Measurements from ENCODE around the gene OGDH. TPM values are rescaled to one million over a fixed set of nuclear protein-coding genes. Genes with fewer than 3 reads are reported as not detected.

The OGDH gene
- total and polyA plus RNA-seq, 2 of the 13 experiments (the other 11 are each of a cell fraction or from before 2014, with no cell fraction given) = 17.4 to 25.4 TPM

DNA sequence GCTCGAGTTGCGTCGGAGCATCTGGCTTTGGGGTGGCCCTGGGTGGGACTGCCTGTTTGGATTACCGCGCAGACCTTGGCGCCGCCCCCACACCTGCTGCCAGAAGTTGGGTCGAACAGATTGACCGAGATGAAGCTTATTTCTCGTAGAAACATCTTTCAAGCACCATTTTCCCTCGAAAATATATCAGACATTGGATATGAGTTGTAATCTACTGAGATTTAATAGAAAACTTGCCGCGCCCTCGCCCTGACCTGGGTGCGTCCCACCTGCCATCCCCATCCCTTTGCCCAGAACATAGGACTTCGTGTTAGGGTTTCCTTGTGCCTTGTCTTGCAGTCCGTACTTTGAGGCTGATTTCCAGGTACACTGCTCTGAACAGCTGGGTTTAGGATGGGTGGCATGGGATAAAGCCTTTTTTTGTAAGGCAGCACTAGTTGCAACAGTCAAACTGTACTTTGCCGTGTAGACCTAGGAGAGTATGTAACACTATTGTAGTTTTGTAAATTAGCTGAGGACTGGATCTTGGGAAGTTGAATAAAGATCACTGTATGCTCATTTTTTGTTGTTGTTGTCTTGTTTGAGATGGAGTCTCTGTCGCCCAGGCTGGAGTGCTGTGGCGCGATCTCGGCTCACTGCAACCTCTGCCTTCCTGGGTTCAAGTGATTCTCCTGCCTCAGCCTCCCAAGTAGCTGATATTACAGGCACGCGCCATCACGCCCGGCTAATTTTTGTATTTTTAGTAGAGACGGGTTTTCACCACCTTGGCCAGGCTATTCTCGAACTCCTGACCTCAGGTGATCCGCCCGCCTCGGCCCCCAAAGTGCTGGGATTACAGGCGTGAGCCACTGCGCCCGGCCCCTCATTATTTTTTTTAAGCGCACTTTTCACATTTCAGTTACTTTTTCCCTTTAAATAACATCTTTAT, 978 bp downstream of the OGDH start (continued):
- TF ChIP-seq ZNF883 (CRISPR knock-in tag; IDR thresholded peaks at IDR 0.05; ENCODE audit: not compliant biosample characterization) = peak; percentile 10
- TF ChIP-seq, protein P1, sequence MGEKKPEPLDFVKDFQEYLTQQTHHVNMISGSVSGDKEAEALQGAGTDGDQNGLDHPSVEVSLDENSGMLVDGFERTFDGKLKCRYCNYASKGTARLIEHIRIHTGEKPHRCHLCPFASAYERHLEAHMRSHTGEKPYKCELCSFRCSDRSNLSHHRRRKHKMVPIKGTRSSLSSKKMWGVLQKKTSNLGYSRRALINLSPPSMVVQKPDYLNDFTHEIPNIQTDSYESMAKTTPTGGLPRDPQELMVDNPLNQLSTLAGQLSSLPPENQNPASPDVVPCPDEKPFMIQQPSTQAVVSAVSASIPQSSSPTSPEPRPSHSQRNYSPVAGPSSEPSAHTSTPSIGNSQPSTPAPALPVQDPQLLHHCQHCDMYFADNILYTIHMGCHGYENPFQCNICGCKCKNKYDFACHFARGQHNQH (CRISPR knock-in tag; IDR thresholded peaks at IDR 0.05) = no peak
- 0 out of 2 replicates have a peak, but pooled peaks have one; percentile 57 for TF ChIP-seq ZFYVE20 (CRISPR knock-in tag; IDR thresholded peaks at IDR 0.05; ENCODE audit: borderline replicate concordance, low read depth)
- TF ChIP-seq HES4 (CRISPR knock-in tag; IDR thresholded peaks at IDR 0.05; ENCODE audit: borderline replicate concordance) = 0 out of 2 replicates have a peak, but pooled peaks have one; percentile 5
- no peak for TF ChIP-seq ZNF446 (CRISPR knock-in tag; IDR thresholded peaks at IDR 0.05)
- TF ChIP-seq, protein P2, sequence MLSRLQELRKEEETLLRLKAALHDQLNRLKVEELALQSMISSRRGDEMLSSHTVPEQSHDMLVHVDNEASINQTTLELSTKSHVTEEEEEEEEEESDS (CRISPR knock-in tag; IDR thresholded peaks at IDR 0.05; ENCODE audit: borderline replicate concordance) = no peak; the same call in 1 of the 2 replicates
- 0 out of 2 replicates have a peak, but pooled peaks have one; percentile 7 for TF ChIP-seq HNF4A (CRISPR knock-in tag; IDR thresholded peaks at IDR 0.05)
- no peak for TF ChIP-seq CREB1 (IDR thresholded peaks at IDR 0.05)
- TF ChIP-seq CREB1 (CRISPR knock-in tag; IDR thresholded peaks at IDR 0.05) = peak; percentile 41
- TF ChIP-seq ZFY (CRISPR knock-in tag; IDR thresholded peaks at IDR 0.05) = no peak
- TF ChIP-seq ISX (CRISPR knock-in tag; conservative IDR thresholded peaks at IDR 0.05) = 0 out of 2 replicates have a peak, but pooled peaks have one; percentile 26
- TF ChIP-seq ZFP91 (CRISPR knock-in tag; IDR thresholded peaks at IDR 0.05; ENCODE audit: borderline replicate concordance) = peak; percentile 5; the same call in 1 of the 2 replicates
- TF ChIP-seq ZNF160 (CRISPR knock-in tag; IDR thresholded peaks at IDR 0.05) = peak; percentile 36
- no peak for TF ChIP-seq ZNF644 (CRISPR knock-in tag; IDR thresholded peaks at IDR 0.05; ENCODE audit: low read depth)
- TF ChIP-seq, protein P3, sequence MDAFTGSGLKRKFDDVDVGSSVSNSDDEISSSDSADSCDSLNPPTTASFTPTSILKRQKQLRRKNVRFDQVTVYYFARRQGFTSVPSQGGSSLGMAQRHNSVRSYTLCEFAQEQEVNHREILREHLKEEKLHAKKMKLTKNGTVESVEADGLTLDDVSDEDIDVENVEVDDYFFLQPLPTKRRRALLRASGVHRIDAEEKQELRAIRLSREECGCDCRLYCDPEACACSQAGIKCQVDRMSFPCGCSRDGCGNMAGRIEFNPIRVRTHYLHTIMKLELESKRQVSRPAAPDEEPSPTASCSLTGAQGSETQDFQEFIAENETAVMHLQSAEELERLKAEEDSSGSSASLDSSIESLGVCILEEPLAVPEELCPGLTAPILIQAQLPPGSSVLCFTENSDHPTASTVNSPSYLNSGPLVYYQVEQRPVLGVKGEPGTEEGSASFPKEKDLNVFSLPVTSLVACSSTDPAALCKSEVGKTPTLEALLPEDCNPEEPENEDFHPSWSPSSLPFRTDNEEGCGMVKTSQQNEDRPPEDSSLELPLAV (CRISPR knock-in tag; conservative IDR thresholded peaks at IDR 0.05; ENCODE audit: low read depth) = no peak
- no peak for TF ChIP-seq KLF12 (CRISPR knock-in tag; IDR thresholded peaks at IDR 0.05; ENCODE audit: borderline replicate concordance)
- TF ChIP-seq ZFP41 (CRISPR knock-in tag; IDR thresholded peaks at IDR 0.05; ENCODE audit: borderline replicate concordance) = 0 out of 2 replicates have a peak, but pooled peaks have one; percentile 31
- TF ChIP-seq ZNF570 (CRISPR knock-in tag; IDR thresholded peaks at IDR 0.05; ENCODE audit: borderline replicate concordance) = no peak
- peak; percentile 62; the same call in 1 of the 2 replicates for TF ChIP-seq IRX3 (CRISPR knock-in tag; IDR thresholded peaks at IDR 0.05; ENCODE audit: borderline replicate concordance, low read depth)
- peak; percentile 40; the same call in 1 of the 2 replicates for TF ChIP-seq ZNF839 (CRISPR knock-in tag; IDR thresholded peaks at IDR 0.05; ENCODE audit: borderline replicate concordance)
- TF ChIP-seq ZNF784 (CRISPR knock-in tag; IDR thresholded peaks at IDR 0.05; ENCODE audit: borderline replicate concordance) = 0 out of 2 replicates have a peak, but pooled peaks have one; percentile 11
